NOMO-1 (cell line): ENCODE results near the gene FBXL14.
"Not testable (repeated sequence)": the region's sequence is repeated elsewhere in the genome, so short reads cannot be mapped to it uniquely, and the experiment has no call there.

Experiments used
- DNase-seq, 2 experiments: peaks; one replicate each; lab custom pipeline; 2025; ENCODE audit not compliant: unreplicated experiment in 2 of 2; lab: John Stamatoyannopoulos, UW

FBXL14 gene

DNA sequence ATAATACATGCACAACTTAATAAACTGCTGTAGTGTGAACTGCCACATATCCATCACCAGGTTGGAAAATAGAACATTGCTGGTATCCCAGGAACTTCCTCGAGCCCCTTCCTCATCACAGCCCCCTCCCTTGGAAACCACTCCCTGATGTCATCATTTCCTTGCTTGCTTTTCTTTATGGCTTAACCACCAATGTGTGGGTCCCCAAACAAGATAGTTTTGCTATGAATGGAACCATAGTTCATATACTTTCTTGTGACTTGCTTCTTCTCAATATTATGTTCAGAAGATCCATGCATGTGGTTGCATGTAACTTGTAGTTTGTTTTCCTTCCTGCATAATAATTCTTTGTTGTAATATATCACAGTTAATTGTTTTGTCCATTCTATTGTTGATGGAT lies 25.7 kb upstream of the FBXL14 start:
- no peak for DNase-seq

DNA sequence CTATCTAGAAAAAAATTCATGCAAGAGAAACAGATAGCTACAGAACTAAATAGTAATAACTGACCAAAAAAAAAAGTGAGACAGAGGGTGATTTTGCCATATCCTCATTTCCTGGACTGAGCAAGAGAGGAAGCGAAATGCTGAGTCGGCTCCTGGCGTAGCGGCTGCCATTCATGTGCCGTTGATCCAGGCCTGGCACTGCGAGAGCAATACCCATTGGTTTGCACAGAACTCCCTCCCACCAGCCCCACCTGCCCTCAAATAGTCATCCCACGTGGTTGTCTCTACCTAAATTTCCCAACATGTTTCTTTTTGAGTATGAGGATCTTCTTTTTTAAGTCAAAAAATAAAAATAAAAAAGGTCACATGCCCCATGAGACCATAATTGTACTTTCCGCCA lies 25.2 kb upstream of the FBXL14 start:
- peak; percentile 88 to 93 for DNase-seq

DNA sequence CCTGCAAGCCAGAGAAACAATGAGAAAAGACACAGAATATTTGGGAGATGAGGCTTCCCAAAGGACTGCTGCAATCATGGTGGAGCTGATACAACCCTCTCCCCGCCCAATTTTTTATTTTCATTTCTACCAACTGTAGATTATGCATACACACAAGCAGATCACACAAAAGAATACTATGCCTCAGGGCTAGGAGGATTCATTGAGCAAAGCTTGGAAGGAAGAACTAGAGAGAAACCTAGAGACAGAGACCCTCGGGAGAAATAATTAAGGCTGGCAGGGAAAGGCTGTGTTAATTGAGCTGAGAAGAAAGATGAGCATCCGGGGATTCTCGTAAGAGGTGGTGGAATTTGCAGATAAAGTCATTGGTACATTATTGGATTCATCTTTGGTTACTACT lies 24.8 kb upstream of the FBXL14 start:
- DNase-seq, result no peak

DNA sequence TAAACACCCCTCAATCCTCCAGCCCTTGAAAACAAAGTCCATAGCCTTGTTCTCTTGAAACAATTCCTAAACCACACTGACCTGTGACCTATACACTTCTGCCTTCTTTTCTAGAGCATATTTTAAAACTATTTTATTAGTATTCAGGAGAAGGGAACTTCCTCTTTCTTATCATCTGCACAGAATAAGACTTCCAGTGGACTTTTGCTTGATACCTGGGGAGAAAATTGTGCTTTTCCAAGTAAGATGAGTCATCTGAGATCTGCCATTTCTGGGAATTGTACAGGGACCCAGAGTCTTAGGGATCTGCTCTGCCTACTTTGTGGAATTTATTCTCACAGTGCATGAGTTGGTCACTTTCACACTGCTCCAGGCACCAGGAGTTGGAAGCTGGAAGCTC lies 24.1 kb upstream of the FBXL14 start:
- peak in 1 of 2 experiments; percentile 42 for DNase-seq

DNA sequence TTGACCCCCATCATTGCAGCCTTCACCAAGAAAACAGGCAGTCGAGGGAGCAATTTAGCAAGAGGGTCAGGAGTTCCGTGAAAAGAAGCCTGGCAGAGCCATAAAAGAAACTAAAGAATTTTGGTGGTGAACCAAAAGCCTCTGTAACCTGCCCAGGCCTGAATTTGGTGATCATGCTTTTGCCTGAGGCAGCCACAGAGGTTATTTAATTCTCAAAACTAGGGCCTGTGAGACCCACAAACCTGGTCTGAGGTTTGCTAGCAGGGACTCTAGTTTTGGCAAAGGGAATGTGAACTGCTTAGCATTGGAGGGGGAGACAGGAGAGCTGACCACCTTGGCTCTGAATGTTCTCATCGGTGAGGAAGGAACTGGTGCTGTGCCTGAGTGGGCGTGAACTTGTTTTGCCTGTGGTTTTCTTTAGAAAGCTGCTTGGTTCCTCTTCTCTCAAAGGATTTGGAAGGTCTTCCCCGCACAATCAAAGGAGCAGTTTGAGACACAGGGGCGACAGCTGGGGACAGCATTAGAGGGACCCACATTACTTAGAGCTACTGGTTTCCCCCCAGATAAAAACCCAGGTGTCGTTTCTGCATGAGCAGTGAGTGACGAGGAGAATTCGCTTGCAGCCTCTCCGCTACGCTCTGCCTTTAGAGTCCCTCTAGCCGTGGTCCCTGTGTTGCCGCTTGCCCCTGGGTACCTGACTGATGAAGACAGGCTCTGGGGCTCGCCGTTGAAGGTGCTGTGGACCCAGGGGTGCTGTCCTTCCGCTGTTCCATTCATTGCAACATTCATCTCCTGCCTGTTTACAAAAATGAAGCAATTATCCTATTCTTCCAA lies 22.1 kb upstream of the FBXL14 start:
- DNase-seq, result peak; percentile 58 to 64

DNA sequence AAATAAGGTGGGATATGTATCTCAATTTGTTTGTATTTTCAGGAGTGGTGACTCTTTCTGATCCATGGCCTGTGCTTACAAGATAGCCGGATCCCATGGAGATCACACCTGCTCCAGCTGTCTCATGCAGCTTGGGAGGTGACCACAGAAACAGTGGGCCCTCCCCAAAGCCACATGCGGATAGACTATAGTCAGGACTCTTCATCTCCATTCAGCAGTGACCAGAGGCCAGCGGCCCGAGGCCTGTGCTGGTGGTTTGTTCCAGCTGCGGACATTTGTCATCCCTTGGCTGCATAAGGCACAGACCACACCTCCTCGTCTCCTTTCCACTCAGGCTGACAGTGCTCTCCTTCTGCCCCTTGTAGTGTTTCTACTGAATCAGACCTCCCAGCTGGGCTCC lies 20.0 kb upstream of the FBXL14 start:
- no peak for DNase-seq

DNA sequence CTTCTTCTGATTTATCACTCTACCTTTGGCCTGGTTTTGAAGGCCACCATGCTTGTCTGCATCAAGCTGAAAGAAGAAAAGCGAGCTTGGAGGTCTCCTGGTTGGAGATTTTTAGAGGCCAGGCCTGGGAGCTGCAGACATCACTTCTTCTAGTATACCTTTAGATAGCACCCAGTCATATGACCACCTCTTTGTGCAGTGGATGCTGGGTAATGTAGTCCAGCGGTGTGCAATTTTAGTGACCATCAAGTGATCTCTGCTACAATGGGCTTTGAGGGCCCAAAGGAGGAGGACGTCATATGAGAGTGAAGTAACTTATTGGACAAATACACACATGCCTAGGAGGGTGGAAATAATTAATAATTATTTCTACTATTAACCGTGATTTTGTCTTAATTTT lies 19.5 kb upstream of the FBXL14 start:
- no peak for DNase-seq

DNA sequence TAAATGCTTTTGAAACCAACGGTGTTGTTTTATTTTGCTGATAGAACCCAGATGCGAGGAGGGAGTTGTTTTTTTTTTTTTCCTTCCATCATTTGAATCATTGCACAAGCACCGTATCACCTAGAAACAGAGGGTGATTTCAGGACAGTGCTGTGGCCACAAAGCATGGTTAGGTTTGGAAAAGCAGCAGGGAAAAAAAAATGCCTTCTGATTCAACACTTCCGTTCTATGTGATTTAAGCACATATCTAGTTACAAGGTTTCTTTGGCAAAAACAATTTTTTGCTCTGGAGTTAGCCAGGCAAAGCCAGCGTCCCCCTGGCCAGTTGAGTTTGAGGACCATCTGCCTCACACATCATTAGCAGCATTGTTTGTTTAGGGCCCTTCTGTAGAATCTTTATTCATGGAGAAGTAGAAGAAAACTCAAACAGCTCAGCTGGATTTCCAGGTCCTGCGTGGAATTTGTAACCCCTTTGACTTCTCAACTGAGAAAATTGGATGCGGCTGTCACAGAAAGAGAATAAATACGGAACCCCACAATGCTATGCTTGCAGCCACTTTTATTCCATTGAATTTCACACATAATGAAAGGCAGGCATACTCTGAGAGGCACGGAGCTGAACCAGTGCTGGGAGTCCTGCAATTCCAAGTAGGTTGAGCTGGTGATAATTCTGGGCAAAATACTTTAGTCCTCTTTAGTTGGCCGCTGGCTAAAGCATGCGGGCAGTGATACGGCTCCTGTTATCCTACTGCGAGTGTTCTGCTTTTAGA lies 17.6 kb upstream of the FBXL14 start:
- DNase-seq, result no peak

DNA sequence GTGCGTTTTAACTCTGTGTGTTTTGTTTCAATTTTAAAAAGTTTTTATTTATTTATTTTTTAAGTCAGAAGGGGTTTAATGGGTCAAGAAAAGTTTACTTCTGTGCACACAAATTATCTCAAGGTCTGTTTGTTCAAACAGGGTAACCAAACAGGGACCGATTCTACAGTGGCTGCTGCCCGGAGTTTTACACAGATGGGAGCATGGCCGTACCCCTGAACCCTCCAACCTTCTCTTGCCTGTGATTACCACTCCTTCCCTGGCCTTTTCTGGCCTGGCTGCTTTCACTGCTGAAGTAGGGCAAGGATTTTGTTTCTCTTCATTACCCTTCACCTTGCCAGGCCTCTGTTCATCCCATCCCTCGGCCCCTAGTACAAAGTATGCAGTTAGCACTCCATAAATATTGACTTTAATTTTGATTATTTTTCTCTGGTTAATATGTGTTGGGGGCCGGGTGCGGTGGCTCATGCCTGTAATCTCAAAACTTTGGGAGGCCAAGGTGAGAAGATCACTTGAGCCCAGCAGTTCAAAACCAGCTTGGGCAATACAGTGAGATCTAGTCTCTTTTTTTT lies 15.8 kb upstream of the FBXL14 start:
- no peak for DNase-seq

DNA sequence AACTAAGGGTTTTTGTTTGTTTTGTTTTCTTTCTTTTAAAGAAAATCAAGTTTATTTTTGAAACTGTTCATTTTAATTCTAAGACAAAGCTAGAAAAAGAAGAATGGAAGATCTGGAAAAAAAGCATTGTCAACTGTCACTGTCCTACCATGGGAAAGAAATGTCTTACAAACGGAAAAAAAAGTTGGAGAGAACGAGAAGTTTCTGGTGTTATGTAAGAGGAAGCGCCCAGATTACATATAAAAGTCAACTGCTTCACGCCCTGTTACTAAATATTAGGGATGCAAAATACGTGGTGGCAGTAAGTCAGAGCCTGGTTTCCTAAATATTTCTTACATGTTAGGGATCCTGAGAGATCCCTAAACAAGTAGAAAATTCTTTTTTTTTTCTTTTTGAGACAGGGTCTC lies 14.3 kb upstream of the FBXL14 start:
- peak; percentile 39 to 70 for DNase-seq

DNA sequence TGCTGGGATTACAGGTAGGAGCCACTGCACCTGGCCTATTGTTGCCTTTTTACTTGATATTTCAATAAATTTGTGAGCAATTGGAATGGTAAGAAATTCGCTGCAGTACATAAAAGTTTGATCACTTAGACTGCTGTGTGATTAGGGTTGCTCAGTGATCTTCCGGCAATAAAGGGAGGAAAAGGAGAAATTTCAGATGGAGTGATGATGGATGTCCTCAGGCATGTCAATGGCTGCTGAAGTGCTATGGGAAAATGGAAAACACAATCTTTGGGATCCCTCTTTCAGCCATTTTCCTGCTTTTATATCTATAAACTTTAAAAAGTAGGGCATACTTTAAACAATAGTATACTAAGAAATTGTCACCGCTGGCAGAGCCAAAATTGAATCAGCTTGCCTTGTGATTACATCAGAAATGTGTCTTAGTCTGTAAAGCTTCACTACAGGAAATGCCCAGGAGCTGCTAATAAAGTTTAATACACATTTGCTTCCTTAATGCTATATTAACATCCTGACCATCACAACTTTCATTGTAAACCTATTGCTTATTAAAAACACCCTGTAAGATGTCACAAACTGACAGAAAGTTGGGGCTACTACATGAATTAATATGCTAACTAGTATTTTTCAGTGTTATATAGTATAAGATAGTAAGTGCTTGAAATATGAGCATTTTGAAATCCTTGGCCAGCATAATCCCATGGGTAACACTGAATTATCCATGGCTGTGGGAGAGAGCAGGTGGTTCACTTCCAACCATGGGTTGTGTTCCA lies 13.7 kb upstream of the FBXL14 start:
- DNase-seq, result peak in 1 of 2 experiments; percentile 32

DNA sequence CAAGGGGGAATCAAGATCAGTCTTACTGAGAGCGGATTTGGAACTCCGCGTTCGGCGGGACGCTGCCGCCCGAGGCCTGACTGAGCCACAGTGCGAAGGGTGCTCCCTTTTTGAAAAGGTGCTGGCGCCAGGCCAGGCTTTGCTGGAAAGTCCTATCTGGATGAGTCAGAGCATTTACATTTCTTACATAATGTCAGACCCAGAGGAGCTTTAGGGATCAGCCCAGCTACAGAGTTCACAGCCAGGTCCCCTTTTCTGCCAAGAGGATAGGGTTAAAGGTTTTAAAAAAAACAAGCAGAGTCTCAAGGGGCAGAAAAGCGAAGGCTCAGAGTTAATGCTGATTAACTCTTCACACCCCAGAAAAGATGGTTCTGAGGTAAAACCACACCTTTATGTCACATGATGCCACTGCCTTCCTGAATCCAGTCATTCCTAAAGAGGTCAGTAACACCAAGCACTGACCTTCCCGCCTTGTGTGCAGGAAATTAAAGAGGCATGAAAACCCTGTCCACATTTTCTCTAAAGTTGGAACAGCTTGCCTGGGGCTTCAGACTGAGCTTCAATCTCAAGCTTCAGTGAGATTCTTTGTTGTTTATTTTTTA lies 11.7 kb upstream of the FBXL14 start:
- DNase-seq, result peak; percentile 34 to 70

DNA sequence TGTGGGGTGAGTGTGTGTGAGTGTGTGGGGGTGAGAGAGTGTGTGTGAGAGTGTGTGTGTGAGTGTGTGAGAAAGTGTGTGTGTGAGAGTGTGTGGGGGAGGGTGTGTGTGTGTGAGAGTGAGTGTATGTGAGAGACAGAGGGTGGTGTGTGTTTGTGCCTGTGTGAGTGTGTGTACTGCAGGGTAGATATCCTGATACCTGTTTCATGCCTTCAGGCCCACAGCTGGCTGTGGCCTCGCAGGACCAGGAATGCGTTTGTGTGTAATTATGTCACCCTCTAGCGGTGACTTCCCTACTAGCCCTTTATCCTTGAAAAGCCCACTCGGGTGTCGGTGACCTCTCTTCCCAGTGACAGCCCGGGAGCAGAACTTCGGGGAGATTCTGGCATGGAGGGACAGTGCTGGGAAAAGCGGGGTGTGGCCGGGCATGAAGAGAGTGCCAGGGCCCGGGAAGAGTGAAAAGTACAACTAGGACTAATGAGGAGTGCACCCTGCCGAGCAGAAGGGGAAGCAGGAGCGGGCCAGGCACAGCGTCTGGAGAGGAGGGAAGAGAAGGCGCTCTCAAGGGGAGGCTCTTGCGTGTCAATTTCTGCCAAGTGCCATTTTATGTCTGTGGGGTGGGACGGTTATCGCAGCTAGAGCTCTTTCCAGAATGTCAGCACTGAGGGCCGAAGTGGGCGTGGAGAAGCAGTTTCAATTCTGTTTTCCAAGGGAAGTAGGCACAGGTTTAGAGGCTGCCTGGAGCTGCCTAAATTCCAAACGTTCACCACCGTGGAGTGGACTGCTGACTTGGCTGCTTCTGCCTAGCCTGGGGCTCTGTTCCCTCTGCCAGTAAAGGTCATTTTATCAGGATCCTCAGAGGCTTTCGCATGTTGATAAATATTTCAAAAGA lies 11.0 kb upstream of the FBXL14 start:
- DNase-seq, result peak; percentile 58 to 70

DNA sequence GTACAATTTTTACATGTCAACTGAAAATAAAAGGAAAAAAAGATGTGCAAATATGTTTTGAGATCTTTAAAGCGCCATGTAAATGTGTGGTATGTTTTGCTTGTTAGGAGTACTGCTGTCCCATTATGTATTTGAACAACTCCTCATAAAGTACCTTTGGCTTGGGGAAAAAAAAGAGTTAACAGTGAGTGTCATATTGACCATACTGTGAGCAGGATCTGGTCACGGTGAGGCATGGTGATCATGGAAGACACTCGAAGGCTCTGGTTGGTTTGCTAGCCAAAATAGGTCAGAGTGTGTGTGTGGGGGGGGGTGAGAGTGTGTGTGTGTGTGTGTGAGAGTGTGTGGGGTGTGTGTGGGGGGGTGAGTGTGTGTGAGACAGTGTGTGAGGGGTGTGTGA lies 10.1 kb upstream of the FBXL14 start:
- DNase-seq, result no peak

DNA sequence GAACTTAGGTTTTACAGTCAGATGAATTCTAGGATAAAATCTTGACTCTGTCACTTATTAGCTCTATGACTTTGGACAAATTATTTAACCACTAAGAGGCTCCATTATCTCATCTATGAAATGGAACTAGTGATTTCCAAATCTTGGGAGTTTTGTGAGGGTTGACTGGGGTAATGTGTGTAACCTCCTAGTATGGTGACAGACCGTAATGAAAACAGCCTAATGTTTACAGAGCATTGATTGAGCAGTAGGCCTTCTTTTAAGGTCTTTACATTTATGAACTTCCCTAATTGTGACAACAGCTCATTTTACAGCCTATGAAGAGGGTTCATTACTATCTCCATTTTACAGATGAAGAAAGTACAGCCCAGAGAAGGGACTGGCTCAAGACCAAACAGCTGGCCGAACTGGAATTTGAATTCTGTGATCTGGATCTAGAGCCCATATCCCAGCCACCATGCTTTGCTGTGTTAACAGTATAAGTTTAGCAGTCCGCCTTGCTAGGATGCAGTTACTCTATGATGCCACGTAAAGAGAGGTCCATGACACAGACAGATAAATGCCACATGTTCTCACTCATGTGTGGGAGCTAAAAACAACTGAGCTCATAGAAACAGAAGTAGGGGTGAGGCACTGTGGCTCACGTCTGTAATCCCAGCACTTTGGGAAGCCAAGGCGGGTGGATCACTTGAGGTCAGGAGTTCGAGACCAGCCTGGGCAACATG lies 9.1 kb upstream of the FBXL14 start:
- no peak for DNase-seq

DNA sequence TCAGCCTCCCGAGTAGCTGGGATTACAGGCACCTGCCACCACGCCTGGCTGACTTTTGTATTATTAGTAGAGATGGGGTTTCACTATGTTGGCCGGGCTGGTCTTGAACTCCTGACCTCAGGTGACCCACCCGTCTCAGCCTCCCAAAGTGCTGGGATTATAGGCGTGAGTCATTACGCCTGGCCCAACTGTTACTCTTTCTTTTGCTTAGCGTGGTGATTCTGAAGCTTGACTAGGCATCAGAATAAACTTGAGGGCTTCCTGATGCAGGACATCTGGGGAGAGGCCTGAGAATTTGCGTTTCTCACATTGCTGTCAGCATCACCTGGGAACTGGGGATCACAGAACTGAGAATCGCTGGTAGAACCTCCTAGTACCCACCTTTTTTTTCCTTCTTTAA lies 8.3 kb upstream of the FBXL14 start:
- not testable (repeated sequence) for DNase-seq

DNA sequence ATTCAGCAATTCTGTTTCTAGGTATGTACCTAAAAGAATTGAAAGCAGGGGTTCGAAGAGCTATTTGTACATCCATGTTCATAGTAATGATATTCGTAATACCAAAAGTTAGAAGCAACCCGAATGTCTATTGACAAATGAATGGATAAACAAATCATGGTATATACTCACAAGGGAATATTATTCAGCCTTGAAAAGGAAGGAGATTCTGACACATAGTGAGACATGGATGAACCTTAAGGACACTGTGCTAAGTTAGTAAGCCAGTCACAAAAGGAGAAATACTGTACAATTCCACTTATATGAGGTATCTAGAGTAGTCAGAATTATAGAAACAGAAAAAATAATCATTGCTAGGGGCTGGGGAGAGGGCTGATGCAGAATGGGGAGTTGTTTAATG lies 4.4 kb upstream of the FBXL14 start:
- no peak for DNase-seq

DNA sequence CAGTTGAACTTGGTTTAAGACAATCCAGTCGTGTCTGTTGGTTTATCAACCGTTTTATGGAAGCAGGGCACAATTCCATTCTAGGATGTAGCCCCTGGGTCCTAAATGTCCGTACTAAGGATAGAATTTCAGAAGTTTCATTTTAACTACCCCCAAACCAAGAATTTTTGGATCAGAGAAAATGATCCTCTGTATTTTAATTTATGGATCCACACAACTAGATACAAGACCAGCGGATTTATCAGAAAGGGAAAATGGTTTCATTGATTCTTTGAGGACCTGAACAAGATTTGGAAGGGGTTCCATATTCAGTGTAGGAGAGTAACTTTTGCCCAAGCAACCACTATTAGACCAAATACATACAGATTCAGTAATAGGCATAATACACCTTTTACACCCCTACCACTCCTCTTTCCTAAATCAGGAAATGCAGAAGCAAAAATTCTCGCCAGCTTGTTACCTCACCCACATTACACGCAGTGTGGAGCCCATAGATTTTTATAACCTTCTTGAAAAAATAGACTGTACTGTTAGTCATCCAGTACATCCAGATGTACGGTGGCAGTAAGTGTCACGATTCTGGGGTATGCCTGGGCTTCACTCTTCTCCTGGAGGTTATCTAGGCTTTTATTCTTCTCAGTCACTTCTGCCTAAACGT lies 1.4 kb upstream of the FBXL14 start:
- no peak for DNase-seq
